PC-3 (cell line): Measurements from ENCODE around the gene PRKAR2A. TPM values are rescaled to one million over a fixed set of nuclear protein-coding genes. Genes with fewer than 3 reads are reported as not detected.
A peak's percentile ranks its signal among the peaks of the same experiment; 100 is the strongest.

Experiments
- ATAC-seq: fragments of 200-7000 bp; cut with Tn5 transposase; 2 replicates; pipeline ENCODE4 v1.9.1; 2020; ENCODE audit warnings: mild to moderate bottlenecking, moderate library complexity
- BruUV-seq: library from RNA; stranded (reverse); fragments of 400-500 nt; replicated peaks from 2 replicates; lab custom pipeline; 2021; lab: Mats Ljungman, UMichigan
- CTCF ChIA-PET: fragments of 300-600 bp; sonication (Branson Sonifier 250); formaldehyde crosslinking; loops from one replicate; lab custom pipeline; 2022; ENCODE audit warnings: antibody characterized with exemption; lab: Charles Lee
- POLR2A ChIA-PET: fragments of 300-600 bp; sonication (Branson Sonifier 250); formaldehyde crosslinking; loops from one replicate; lab custom pipeline; 2022; ENCODE audit warnings: antibody characterized with exemption; ENCODE audit not compliant: unreplicated experiment; lab: Charles Lee
- DNase-seq: peaks from one replicate; pipeline ENCODE4 v3.0.0-alpha.2; 2015
- H2AFZ ChIP-seq: fragments of 300-600 bp; sonication (generic); 2 replicates; pipeline ENCODE4 v1.6.0; 2016; ENCODE audit warnings: antibody characterized with exemption, low read length
- H3F3A ChIP-seq: fragments of 300-600 bp; sonication (generic); one replicate; pipeline ENCODE4 v1.6.0; 2017; ENCODE audit warnings: antibody characterized with exemption, low read length, control low read depth, mild to moderate bottlenecking; ENCODE audit not compliant: unreplicated experiment
- H3K27ac ChIP-seq: fragments of 300-600 bp; sonication (generic); 2 replicates; pipeline ENCODE4 v1.5.1; 2016; ENCODE audit warnings: mild to moderate bottlenecking, low read length
- H3K27me3 ChIP-seq: fragments of 300-600 bp; sonication (generic); 2 replicates; pipeline ENCODE4 v1.6.1; 2016; ENCODE audit warnings: low read length, mixed read lengths
- H3K36me3 ChIP-seq: fragments of 300-600 bp; sonication (generic); 2 replicates; pipeline ENCODE4 v1.6.1; 2016; ENCODE audit warnings: low read depth, mixed run types, low read length, mixed read lengths
- H3K4me1 ChIP-seq: fragments of 300-600 bp; sonication (generic); 2 replicates; pipeline ENCODE4 v1.5.1; 2016; ENCODE audit warnings: low read length; ENCODE audit not compliant: insufficient read depth
- H3K4me2 ChIP-seq: fragments of 300-600 bp; sonication (generic); 2 replicates; pipeline ENCODE4 v1.6.0; 2016; ENCODE audit warnings: low read length
- H3K4me3 ChIP-seq: fragments of 300-600 bp; sonication (generic); 2 replicates; pipeline ENCODE4 v1.5.1; 2016; ENCODE audit warnings: mild to moderate bottlenecking, low read length, mixed read lengths
- H3K79me2 ChIP-seq: fragments of 300-600 bp; sonication (generic); 2 replicates; pipeline ENCODE4 v1.6.1; 2017; ENCODE audit warnings: low read length, mixed read lengths
- H3K9ac ChIP-seq: fragments of 300-600 bp; sonication (generic); 2 replicates; pipeline ENCODE4 v1.6.0; 2016; ENCODE audit warnings: mild to moderate bottlenecking, low read length
- H3K9me2 ChIP-seq: fragments of 300-600 bp; sonication (generic); replicated peaks from 2 replicates; pipeline ENCODE4 v1.6.1; 2016; ENCODE audit warnings: mixed run types, low read length, mixed read lengths
- H3K9me3 ChIP-seq: fragments of 300-600 bp; sonication (generic); 2 replicates; pipeline ENCODE4 v1.6.1; 2016; ENCODE audit warnings: low read length, mixed read lengths
- H4K20me1 ChIP-seq: fragments of 300-600 bp; sonication (generic); 2 replicates; pipeline ENCODE4 v1.6.1; 2016; ENCODE audit warnings: low read length, mixed read lengths
- CTCF ChIP-seq: fragments of 300-600 bp; sonication (generic); conservative IDR thresholded peaks from 2 replicates; pipeline ENCODE4 v1.5.1; 2017; ENCODE audit warnings: antibody characterized with exemption, low read depth, mild to moderate bottlenecking, low read length
- EZH2 ChIP-seq: fragments of 300-600 bp; sonication (generic); IDR thresholded peaks from one replicate; pipeline ENCODE4 v1.6.1; 2017; ENCODE audit warnings: antibody characterized with exemption, mild to moderate bottlenecking, low read length; ENCODE audit not compliant: unreplicated experiment
- EZH2phosphoT487 ChIP-seq: fragments of 300-600 bp; sonication (generic); IDR thresholded peaks from 2 replicates; pipeline ENCODE4 v1.6.1; 2018; ENCODE audit warnings: mild to moderate bottlenecking, antibody characterized with exemption, low read length, borderline replicate concordance
- intact Hi-C: fragments of 100-400 bp; cut with micrococcal nuclease; formaldehyde crosslinking; loops from 2 replicates; pipeline ENCODE4 v1.9.0; 2023
- total RNA-seq: library from RNA; depleted of rRNA; stranded (reverse); fragments of >200 nt; gene quantifications from 2 replicates; pipeline ENCODE4 v1.2.3, GENCODE V29; 2014

PRKAR2A gene
- total RNA-seq, 1 experiment from 2014 or later = 68.1 TPM

DNA sequence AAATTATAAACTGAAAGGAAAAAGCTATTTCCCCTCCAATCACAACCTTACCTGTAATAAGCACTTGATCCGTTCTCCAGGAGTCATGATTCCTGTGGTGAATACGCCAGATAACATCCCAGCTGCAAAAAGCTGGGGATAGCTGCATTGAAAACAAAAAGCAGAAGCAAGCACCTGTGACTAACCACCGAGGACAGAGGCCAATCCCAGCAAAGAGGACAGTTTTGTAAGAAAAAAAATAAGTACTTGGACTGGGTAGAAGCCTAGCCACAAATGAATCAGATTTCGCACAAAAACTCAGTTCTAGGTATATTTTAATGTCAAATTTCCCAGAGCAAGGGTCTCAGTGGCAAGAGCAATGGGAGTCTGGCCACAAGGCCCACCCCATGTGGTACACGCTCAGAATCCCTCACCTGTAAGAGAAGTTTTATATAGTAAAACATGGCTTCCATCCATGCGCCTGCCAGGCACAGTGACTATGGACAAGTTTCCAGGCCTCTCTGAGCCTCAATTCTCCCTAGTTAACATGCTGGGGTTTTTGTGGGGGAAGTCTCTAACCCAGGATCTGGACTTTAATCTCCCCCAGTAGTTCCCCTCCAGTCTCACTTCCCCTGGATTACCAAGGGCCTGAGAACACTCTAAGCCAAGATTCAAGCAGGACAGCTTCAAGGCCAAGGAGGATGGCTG, 31.8 kb upstream of the PRKAR2A start:
- BruUV-seq = no TSS peak
- POLR2A ChIA-PET = no interaction called here
- ATAC-seq = no peak

DNA sequence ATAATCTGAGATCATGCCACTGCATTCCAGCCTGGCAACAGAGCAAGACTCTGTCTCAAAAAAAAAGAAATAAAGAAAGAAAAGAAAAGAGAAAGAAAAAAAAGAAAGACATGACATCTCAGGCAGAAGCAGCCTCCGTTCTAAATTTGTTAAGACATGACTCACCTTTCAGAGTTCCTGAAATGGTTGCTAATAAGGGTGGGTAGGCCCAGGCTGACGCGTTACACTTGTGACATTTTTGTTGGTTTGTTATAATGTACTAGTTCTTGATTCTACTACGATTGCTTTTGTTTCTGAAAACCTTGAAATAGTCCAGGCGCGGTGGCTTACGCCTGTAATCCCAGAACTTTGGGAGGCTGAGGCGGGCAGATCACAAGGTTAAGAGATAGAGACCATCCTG, 30.0 kb upstream of the PRKAR2A start:
- ATAC-seq = no peak
- Histone ChIP-seq H4K20me1 (no peaks in the 10 kb centered on the region), H2AFZ (no peak overlapping the region), H3K4me2 (no peak overlapping the region), H3K9me2 (no peaks in the 10 kb centered on the region), H3K79me2 (no peaks in the 10 kb centered on the region), H3K4me3 (no peak overlapping the region), H3K4me1 (no peaks in the 10 kb centered on the region), H3K27me3 (no peaks in the 10 kb centered on the region), H3K27ac (no peak overlapping the region), H3K9ac (no peak overlapping the region), H3F3A (no peaks in the 10 kb centered on the region), H3K36me3 (no peaks in the 10 kb centered on the region), H3K9me3 (no peaks in the 10 kb centered on the region)
- intact Hi-C loops = no loop called here
- POLR2A ChIA-PET = no interaction called here
- BruUV-seq = no TSS peak
- CTCF ChIA-PET = no interaction called here
- no peak for DNase-seq
- TF ChIP-seq EZH2phosphoT487 (no peak), EZH2 (no peak), CTCF (no peak)

More for the DNA sequence above, 31.8 kb upstream of the PRKAR2A start:
- H3K36me3 ChIP-seq = no peaks in the 10 kb centered on the region
- H4K20me1 ChIP-seq = no peaks in the 10 kb centered on the region
- no peaks in the 10 kb centered on the region for H3K79me2 ChIP-seq
- H3K27me3 ChIP-seq = no peaks in the 10 kb centered on the region
- no peak for DNase-seq
- H3K4me3 ChIP-seq = no peak overlapping the region
- no peak overlapping the region for H3K4me2 ChIP-seq
- no peak overlapping the region for H3K27ac ChIP-seq
- no peak overlapping the region for H2AFZ ChIP-seq
- no peaks in the 10 kb centered on the region for H3K9me3 ChIP-seq
- TF ChIP-seq EZH2phosphoT487 (no peak), EZH2 (no peak), CTCF (no peak)
- CTCF ChIA-PET = no interaction called here
- H3F3A ChIP-seq = no peaks in the 10 kb centered on the region
- no peak overlapping the region for H3K9ac ChIP-seq
- H3K9me2 ChIP-seq = no peaks in the 10 kb centered on the region
- no peaks in the 10 kb centered on the region for H3K4me1 ChIP-seq
- intact Hi-C loops = no loop called here

DNA sequence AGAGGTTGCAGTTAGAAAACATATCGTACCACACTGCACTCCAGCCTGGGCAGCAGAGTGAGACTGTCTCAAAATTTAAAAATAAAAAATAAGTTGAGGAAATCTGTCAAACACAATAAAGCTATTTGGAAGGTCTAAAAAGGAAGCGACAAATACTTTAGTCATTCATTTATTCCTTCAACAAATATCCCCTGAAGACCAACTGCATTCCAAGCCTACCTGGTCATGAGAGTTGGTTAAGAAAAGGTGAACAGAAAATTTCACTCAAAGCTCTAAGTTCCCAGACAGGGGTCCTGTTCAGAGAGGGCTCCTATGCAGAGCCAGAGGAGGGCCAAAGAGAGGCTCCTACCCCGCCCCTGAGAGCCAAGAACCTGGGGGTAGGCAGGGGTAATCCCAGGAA, 15.4 kb upstream of the PRKAR2A start:
- peak overlapping the region; percentile 70 for H3K4me2 ChIP-seq
- CTCF ChIA-PET = no interaction called here
- BruUV-seq = no TSS peak

More for the DNA sequence above, 15.4 kb upstream of the PRKAR2A start:
- Histone ChIP-seq H2AFZ (peak overlapping the region; percentile 51), H3F3A (no peaks in the 10 kb centered on the region), H3K9me2 (no peaks in the 10 kb centered on the region), H3K4me1 (peaks cover 17% of the 10 kb centered on the region), H3K27me3 (no peaks in the 10 kb centered on the region), H3K27ac (peak overlapping the region; percentile 68), H4K20me1 (no peaks in the 10 kb centered on the region), H3K9me3 (no peaks in the 10 kb centered on the region), H3K36me3 (no peaks in the 10 kb centered on the region), H3K79me2 (no peaks in the 10 kb centered on the region), H3K9ac (no peak overlapping the region), H3K4me3 (peak overlapping the region; percentile 39; the same call in 1 of the 2 replicates)
- intact Hi-C loops = no loop called here
- POLR2A ChIA-PET = no interaction called here
- DNase-seq (peak; percentile 81), ATAC-seq (peak; percentile 84)
- TF ChIP-seq CTCF (no peak), EZH2phosphoT487 (no peak), EZH2 (no peak)
